GM12878 (cell line): ENCODE results near the gene DLG2. TPM values are rescaled to one million over a fixed set of nuclear protein-coding genes. Genes with fewer than 3 reads are reported as not detected.

Experiments
- ATAC-seq: fragments of 200-7000 bp; cut with Tn5 transposase; 3 replicates; pipeline ENCODE4 v1.9.1; 2020; ENCODE audit warnings: mild to moderate bottlenecking, moderate library complexity
- BruUV-seq: library from RNA; stranded (reverse); fragments of 400-500 nt; replicated peaks from 2 replicates; lab custom pipeline; 2021; lab: Mats Ljungman, UMichigan
- CTCF ChIA-PET: fragments of 300-600 bp; sonication (Branson Sonifier 250); formaldehyde crosslinking; extraction: SDS; loops from one replicate; lab custom pipeline; 2021; ENCODE audit warnings: inconsistent platforms; lab: Yijun Ruan, JAX
- POLR2A ChIA-PET: fragments of 350-600 bp; formaldehyde crosslinking; extraction: SDS; loops from one replicate; lab custom pipeline; 2021; ENCODE audit warnings: inconsistent platforms; lab: Charles Lee
- RAD21 ChIA-PET: fragments of 300-600 bp; sonication (Branson Sonifier 250); formaldehyde crosslinking; loops from one replicate; lab custom pipeline; 2023; ENCODE audit warnings: antibody characterized with exemption; ENCODE audit not compliant: unreplicated experiment; lab: Charles Lee
- SMC1A ChIA-PET: fragments of 300-600 bp; sonication (Branson Sonifier 250); formaldehyde crosslinking; loops from one replicate; lab custom pipeline; 2023; ENCODE audit not compliant: unreplicated experiment, uncharacterized antibody; lab: Charles Lee
- DNase-seq: peaks from one replicate; pipeline ENCODE4 v3.0.0-alpha.2; 2011; ENCODE audit warnings: low read depth, low spot score
- FAIRE-seq: peaks from 3 replicates; lab custom pipeline; 2011; peaks lifted over from hg19 to GRCh38; lab: Jason Lieb, UNC
- H2AFZ ChIP-seq: 2 replicates; pipeline ENCODE4 v1.6.0; 2011; ENCODE audit warnings: low read depth, low read length, control low read depth; ENCODE audit not compliant: control insufficient read depth
- H3K27ac ChIP-seq: 2 replicates; pipeline ENCODE4 v1.5.1; 2011; ENCODE audit warnings: control low read depth; ENCODE audit not compliant: control insufficient read depth, insufficient read depth
- H3K27me3 ChIP-seq, 2 experiments: replicated peaks in 1 of 2; 2 replicates each; pipeline versions ENCODE4 v1.6.0 to v1.6.1; 2011; ENCODE audit warnings: low read length in 1 of 2; ENCODE audit not compliant: control insufficient read depth in 2 of 2, insufficient read depth in 2 of 2
- H3K36me3 ChIP-seq, 2 experiments: 2 replicates each; pipeline ENCODE4 v1.5.1; 2011; ENCODE audit warnings: low read length in 1 of 2; ENCODE audit not compliant: control insufficient read depth in 2 of 2, insufficient read depth in 2 of 2
- H3K4me1 ChIP-seq: 2 replicates; pipeline ENCODE4 v1.6.1; 2011; ENCODE audit warnings: mild to moderate bottlenecking, low read length, moderate library complexity, mixed read lengths; ENCODE audit not compliant: control insufficient read depth, insufficient read depth
- H3K4me2 ChIP-seq: 2 replicates; pipeline ENCODE4 v1.6.0; 2011; ENCODE audit warnings: control low read depth; ENCODE audit not compliant: control insufficient read depth, insufficient read depth
- H3K4me3 ChIP-seq: fragments of 200-600 bp; sonication (generic); 2 replicates; pipeline ENCODE4 v1.5.1; 2016
- H3K79me2 ChIP-seq: 2 replicates; pipeline ENCODE4 v1.6.0; 2011; ENCODE audit warnings: low read length; ENCODE audit not compliant: control insufficient read depth, insufficient read depth
- H3K9ac ChIP-seq: 2 replicates; pipeline ENCODE4 v1.8.0; 2011; ENCODE audit warnings: low read length, control low read depth, mixed read lengths; ENCODE audit not compliant: control insufficient read depth, insufficient read depth
- H3K9me3 ChIP-seq: replicated peaks from 3 replicates; pipeline ENCODE4 v1.5.1; 2011; ENCODE audit warnings: mild to moderate bottlenecking, low read length; ENCODE audit not compliant: control insufficient read depth, insufficient read depth
- H4K20me1 ChIP-seq: 2 replicates; pipeline ENCODE4 v1.6.0; 2011; ENCODE audit not compliant: control insufficient read depth, insufficient read depth
- IKZF2 ChIP-seq, 2 experiments: fragments of 450-650 bp; IDR thresholded peaks; 2 replicates each; pipeline ENCODE4 v1.6.1; 2017; ENCODE audit warnings: mild to moderate bottlenecking in 2 of 2, moderate library complexity in 2 of 2
- NR2C1 ChIP-seq: fragments of 450-650 bp; IDR thresholded peaks from 2 replicates; pipeline ENCODE4 v1.6.1; 2017; ENCODE audit warnings: antibody characterized with exemption, mild to moderate bottlenecking, moderate library complexity
- PML ChIP-seq: IDR thresholded peaks from 2 replicates; pipeline ENCODE4 v1.6.1; 2012; ENCODE audit warnings: low read length, inconsistent platforms
- TCF3 ChIP-seq: IDR thresholded peaks from 2 replicates; pipeline ENCODE4 v1.6.1; 2012; ENCODE audit warnings: low read depth, mild to moderate bottlenecking, low read length, borderline replicate concordance; ENCODE audit not compliant: insufficient read depth
- WGBS: methylation state at CpG from one replicate; pipeline ENCODE4 v1.1.6; 2016; ENCODE audit warnings: low lambda C conversion rate; ENCODE audit not compliant: insufficient replicate concordance, insufficient coverage; ENCODE audit errors: missing lambda C conversion rate; 5-methylcytosine and 5-hydroxymethylcytosine counted together
- in situ Hi-C: fragments of 300-500 bp; cut with MboI; formaldehyde crosslinking; loops from 9 replicates; pipeline ENCODE4 v1.14.3; 2018; ENCODE audit warnings: mixed read lengths
- intact Hi-C: fragments of 100-400 bp; cut with micrococcal nuclease; formaldehyde crosslinking; loops from one replicate; pipeline ENCODE4 v1.14.2; 2022; ENCODE audit not compliant: unreplicated experiment
- polyA plus RNA-seq, 11 experiments: library from polyadenylated mRNA; depleted of rRNA in 4 of 11; unstranded in 6 of 11; stranded (reverse) in 5 of 11; fragments of >200 nt; fragmentation: Nextera tagmentation in 4 of 11; fragmentation: Illumina TruSeq in 1 of 11; extraction: Ambion mirVana in 4 of 11; extraction: Trizol in 1 of 11; gene quantifications; 1 replicate in 1 of 11; 2 replicates in 10 of 11; pipeline versions ENCODE4 v1.2.1 to v1.2.3, GENCODE V29; 2011 to 2016; ENCODE audit warnings: inconsistent platforms in 2 of 11, missing spikeins in 2 of 11, low read depth in 1 of 11
- total RNA-seq, 4 experiments: library from RNA; depleted of rRNA in 3 of 4; stranded (reverse); fragments of >200 nt in 3 of 4; fragmentation: Illumina TruSeq in 1 of 4; extraction: Trizol in 1 of 4; gene quantifications; 2 replicates each; pipeline versions ENCODE4 v1.2.1 to v1.2.3, GENCODE V29; 2013 to 2021
- TF ChIP-seq, protein P1 (sequence below): fragments of 450-650 bp; IDR thresholded peaks from 2 replicates; pipeline ENCODE4 v1.6.1; 2017; ENCODE audit warnings: antibody characterized with exemption, mild to moderate bottlenecking, moderate library complexity

The DLG2 gene
- total and polyA plus RNA-seq, 10 of the 15 experiments (the other 5 are each of a cell fraction or from before 2014, with no cell fraction given) = 0.09 to 0.98 (median 0.35) TPM

DNA sequence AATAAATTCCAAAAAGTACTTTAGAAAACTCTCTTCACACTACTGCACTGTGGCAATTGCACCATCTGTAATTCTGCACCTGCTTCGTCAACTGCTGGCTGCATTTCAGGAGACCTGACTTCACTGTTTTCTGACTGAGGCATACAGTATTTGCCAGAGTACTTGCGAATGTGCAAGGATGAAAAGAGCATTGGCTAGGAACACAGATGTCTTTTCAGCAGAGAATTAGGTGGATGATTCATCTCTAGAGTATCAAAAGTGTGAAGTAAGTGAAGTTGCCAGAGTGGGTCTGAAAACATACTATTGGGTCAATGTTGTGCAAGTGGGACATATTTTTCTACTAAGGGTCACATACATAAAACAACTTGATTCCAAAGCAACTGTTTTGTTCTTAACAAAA, 1913.4 kb downstream of the DLG2 start:
- FAIRE-seq (no peak), ATAC-seq (no peak), DNase-seq (no peak)
- intact Hi-C loops = no loop called here
- no peaks in the 10 kb centered on the region for H3K36me3 ChIP-seq
- H3K4me1 ChIP-seq = no peaks in the 10 kb centered on the region; the same call in 1 of the 2 replicates
- BruUV-seq = no TSS peak
- 22% methylated on average over 2 of the region's 2 CpGs for WGBS
- in situ Hi-C loops = no loop called here
- no peak overlapping the region for H3K4me3 ChIP-seq
- no peaks in the 10 kb centered on the region for H3K9me3 ChIP-seq
- no peaks in the 10 kb centered on the region for H4K20me1 ChIP-seq
- POLR2A ChIA-PET = no interaction called here
- SMC1A ChIA-PET = no interaction called here
- CTCF ChIA-PET = no interaction called here
- H3K4me2 ChIP-seq = no peak overlapping the region
- H3K27ac ChIP-seq = no peak overlapping the region
- TF ChIP-seq TCF3 (no peak), IKZF2 (IDR thresholded peaks at IDR 0.05) (no peak), PML (no peak), NR2C1 (no peak)
- TF ChIP-seq, protein P1, sequence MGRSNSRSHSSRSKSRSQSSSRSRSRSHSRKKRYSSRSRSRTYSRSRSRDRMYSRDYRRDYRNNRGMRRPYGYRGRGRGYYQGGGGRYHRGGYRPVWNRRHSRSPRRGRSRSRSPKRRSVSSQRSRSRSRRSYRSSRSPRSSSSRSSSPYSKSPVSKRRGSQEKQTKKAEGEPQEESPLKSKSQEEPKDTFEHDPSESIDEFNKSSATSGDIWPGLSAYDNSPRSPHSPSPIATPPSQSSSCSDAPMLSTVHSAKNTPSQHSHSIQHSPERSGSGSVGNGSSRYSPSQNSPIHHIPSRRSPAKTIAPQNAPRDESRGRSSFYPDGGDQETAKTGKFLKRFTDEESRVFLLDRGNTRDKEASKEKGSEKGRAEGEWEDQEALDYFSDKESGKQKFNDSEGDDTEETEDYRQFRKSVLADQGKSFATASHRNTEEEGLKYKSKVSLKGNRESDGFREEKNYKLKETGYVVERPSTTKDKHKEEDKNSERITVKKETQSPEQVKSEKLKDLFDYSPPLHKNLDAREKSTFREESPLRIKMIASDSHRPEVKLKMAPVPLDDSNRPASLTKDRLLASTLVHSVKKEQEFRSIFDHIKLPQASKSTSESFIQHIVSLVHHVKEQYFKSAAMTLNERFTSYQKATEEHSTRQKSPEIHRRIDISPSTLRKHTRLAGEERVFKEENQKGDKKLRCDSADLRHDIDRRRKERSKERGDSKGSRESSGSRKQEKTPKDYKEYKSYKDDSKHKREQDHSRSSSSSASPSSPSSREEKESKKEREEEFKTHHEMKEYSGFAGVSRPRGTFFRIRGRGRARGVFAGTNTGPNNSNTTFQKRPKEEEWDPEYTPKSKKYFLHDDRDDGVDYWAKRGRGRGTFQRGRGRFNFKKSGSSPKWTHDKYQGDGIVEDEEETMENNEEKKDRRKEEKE = no peak
- no peak overlapping the region for H2AFZ ChIP-seq
- RAD21 ChIA-PET = no interaction called here
- H3K27me3 ChIP-seq = no peaks in the 10 kb centered on the region; a peak in 1 of 4 replicates
- H3K9ac ChIP-seq = no peak overlapping the region
- H3K79me2 ChIP-seq = no peaks in the 10 kb centered on the region
